HPDE6-E6E7 (cell line): Measurements from ENCODE around the gene ABR.

Experiments
- DNase-seq: peaks from one replicate; pipeline ENCODE4 v3.0.0; 2011; ENCODE audit warnings: missing footprints; ENCODE audit errors: extremely low spot score

ABR gene

GRCh38 chr17:962166-962565 lies 217.6 kb downstream of the ABR start:
- DNase-seq: no peak

- no peak for DNase-seq
Measured at GRCh38 chr17:958712-959451, 220.9 kb downstream of the ABR start.

GRCh38 chr17:957856-958421 lies 221.8 kb downstream of the ABR start:
- no peak for DNase-seq

DNA sequence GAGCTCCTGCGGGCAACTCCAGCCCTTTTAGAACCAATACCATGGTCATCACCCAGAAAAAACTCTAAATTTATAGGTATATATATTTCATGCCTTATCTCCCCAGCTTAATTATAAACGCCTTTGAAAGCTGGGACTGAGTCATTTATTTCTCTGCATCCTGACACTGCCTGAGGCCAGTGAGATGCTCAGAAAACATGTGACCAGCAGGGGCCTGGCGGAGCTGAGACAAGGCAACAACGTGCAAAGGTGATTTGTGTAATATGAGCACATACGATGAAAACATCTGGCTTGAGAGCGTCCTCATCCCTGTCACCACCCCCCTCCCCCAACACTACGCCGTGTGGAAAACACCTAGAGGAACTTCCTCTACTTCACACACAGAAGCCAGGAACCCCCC lies 222.9 kb downstream of the ABR start:
- peak; percentile 92 for DNase-seq

- no peak for DNase-seq
Measured at GRCh38 chr17:954431-955164, 225.2 kb downstream of the ABR start.

DNA sequence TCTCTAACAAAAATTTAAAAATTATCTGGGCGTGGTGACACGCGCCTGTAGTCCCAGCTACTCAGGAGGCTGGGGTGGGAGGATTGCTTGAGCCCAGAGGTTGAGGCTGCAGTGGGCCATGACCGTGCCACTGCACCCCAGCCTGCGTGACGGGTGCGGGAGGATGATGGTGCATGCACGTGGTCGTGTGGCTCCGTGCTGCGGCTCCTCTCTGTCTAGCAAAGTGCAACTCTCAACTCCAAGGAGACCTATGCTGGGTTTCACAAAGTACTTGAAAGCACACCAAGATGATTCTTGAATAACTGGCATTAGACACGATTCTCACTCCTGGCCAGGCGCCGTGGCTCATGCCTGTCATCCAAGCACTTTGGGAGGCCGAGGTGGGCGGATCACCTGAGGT lies 226.0 kb downstream of the ABR start:
- no peak for DNase-seq
